Naive thymus-derived CD4-positive, alpha-beta T cell (primary cell): ENCODE data around the gene CERT1. TPM values are rescaled to one million over a fixed set of nuclear protein-coding genes. Genes with fewer than 3 reads are reported as not detected.

Experiments used
- ATAC-seq: fragments of 150-1000 bp; cut with Tn5 transposase; 2 replicates; pipeline ENCODE4 v1.10.0; 2021; ENCODE audit warnings: mild to moderate bottlenecking, moderate library complexity
- CTCF ChIA-PET: fragments of 350-600 bp; sonication (Branson Sonifier 250); formaldehyde crosslinking; loops from one replicate; lab custom pipeline; 2021; ENCODE audit warnings: antibody characterized with exemption; lab: Charles Lee
- POLR2A ChIA-PET: fragments of 350-600 bp; sonication (Branson Sonifier 250); formaldehyde crosslinking; loops from one replicate; lab custom pipeline; 2021; ENCODE audit warnings: antibody characterized with exemption, inconsistent platforms; lab: Charles Lee
- DNase-seq, 9 donors: peaks; one replicate each; pipeline versions ENCODE4 v3.0.0 to v3.0.0-alpha.2; 2020 to 2022; ENCODE audit warnings: mixed read lengths in 1 of 9
- H3K27ac ChIP-seq: one replicate; pipeline ENCODE4 v1.7.0; 2013; ENCODE audit warnings: mild to moderate bottlenecking, low read depth, low read length, moderate library complexity
- H3K27me3 ChIP-seq, 2 donors: one replicate each; pipeline ENCODE4 v1.7.0; 2013; ENCODE audit warnings: low read length in 2 of 2, mild to moderate bottlenecking in 2 of 2, moderate library complexity in 2 of 2; ENCODE audit not compliant: control insufficient read depth in 2 of 2, insufficient read depth in 2 of 2
- H3K36me3 ChIP-seq, 3 experiments: 1 replicate in 2 of 3; 2 replicates in 1 of 3; pipeline ENCODE4 v1.7.0; 2013; ENCODE audit warnings: low read length in 3 of 3, mild to moderate bottlenecking in 3 of 3, moderate library complexity in 1 of 3; ENCODE audit not compliant: insufficient read depth in 3 of 3, control insufficient read depth in 2 of 3
- H3K4me1 ChIP-seq, 2 donors: one replicate each; pipeline ENCODE4 v1.7.0; 2013; ENCODE audit warnings: low read length in 2 of 2, mild to moderate bottlenecking in 2 of 2, moderate library complexity in 1 of 2; ENCODE audit not compliant: control insufficient read depth in 2 of 2, insufficient read depth in 2 of 2
- H3K4me3 ChIP-seq: 2 replicates; pipeline ENCODE4 v1.7.0; 2013; ENCODE audit warnings: mild to moderate bottlenecking, low read length
- H3K9me3 ChIP-seq, 3 experiments: 1 replicate in 2 of 3; 2 replicates in 1 of 3; pipeline ENCODE4 v1.7.0; 2013; ENCODE audit warnings: low read length in 3 of 3; ENCODE audit not compliant: control insufficient read depth in 2 of 3
- H3K27ac Mint-ChIP-seq, 9 donors: one replicate each; pipeline ENCODE4 v1.8.0; 2020 to 2022; ENCODE audit warnings: mixed read lengths in 9 of 9, mild to moderate bottlenecking in 8 of 9, moderate library complexity in 5 of 9, inconsistent platforms in 2 of 9
- H3K27me3 Mint-ChIP-seq, 5 donors: one replicate each; pipeline ENCODE4 v1.8.0; 2021 to 2022; ENCODE audit warnings: mixed read lengths in 5 of 5, mild to moderate bottlenecking in 1 of 5
- H3K36me3 Mint-ChIP-seq, 5 donors: one replicate each; pipeline ENCODE4 v1.8.0; 2020 to 2022; ENCODE audit warnings: mixed read lengths in 5 of 5, mild to moderate bottlenecking in 3 of 5, inconsistent platforms in 1 of 5
- H3K4me1 Mint-ChIP-seq, 7 donors: one replicate each; pipeline ENCODE4 v1.8.0; 2020 to 2022; ENCODE audit warnings: mixed read lengths in 7 of 7, mild to moderate bottlenecking in 3 of 7, inconsistent platforms in 1 of 7
- H3K4me3 Mint-ChIP-seq, 10 donors: one replicate each; pipeline ENCODE4 v1.8.0; 2020 to 2022; ENCODE audit warnings: mild to moderate bottlenecking in 10 of 10, mixed read lengths in 10 of 10, moderate library complexity in 6 of 10, inconsistent platforms in 2 of 10
- H3K9me3 Mint-ChIP-seq, 11 donors: one replicate each; pipeline ENCODE4 v1.8.0; 2020 to 2022; ENCODE audit warnings: mixed read lengths in 11 of 11, mild to moderate bottlenecking in 4 of 11, inconsistent platforms in 1 of 11, moderate library complexity in 1 of 11
- intact Hi-C, 2 donors: fragments of 100-400 bp; cut with micrococcal nuclease; formaldehyde crosslinking; loops; one replicate each; pipeline ENCODE4 v1.15.1; 2023
- polyA plus RNA-seq, 2 donors: library from polyadenylated mRNA; unstranded; fragments of 300-500 nt; fragmentation: Illumina TruSeq; gene quantifications; one replicate each; pipeline ENCODE4 v1.2.3, GENCODE V29; 2021
- total RNA-seq, 6 experiments: library from RNA in 5 of 6; stranded (reverse) in 5 of 6; gene quantifications; 1 replicate in 5 of 6; 2 replicates in 1 of 6; pipeline ENCODE4 v1.2.3 and lab custom pipeline; 2021 to 2026

Gene CERT1
- total and polyA plus RNA-seq, 7 experiments from 2014 or later, result 13.3 to 60.4 (median 37.7) TPM

DNA sequence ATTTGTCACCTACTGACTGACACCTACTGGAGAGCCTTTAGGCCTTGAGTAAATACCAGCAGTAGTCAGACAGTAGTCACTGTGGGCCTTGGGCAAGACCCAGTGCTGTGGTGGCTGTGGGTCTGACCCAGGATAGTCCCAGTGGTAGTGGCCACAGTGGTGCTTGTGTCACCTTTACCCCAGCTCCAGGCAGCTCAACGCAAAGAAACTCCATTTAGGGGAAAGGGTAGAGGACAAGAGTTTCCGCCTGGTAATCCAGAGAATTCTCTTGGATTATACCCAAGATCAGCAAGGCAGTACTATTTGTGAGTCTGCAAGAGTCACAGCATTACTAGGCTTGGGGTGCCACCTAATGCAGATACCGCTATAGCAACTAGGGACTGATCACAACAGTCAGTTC lies 28.9 kb downstream of the CERT1 start:
- Histone ChIP-seq H3K4me3 (no peak overlapping the region), H3K36me3 (no peaks in the 10 kb centered on the region), H3K4me1 (no peaks in the 10 kb centered on the region), H3K27me3 (no peaks in the 10 kb centered on the region), H3K9me3 (peaks cover 0 to 7% (median 0%) of the 10 kb centered on the region in 3 experiments), H3K27ac (no peak overlapping the region)
- Mint-ChIP-seq H3K27ac (no peak overlapping the region), H3K27me3 (no peaks in the 10 kb centered on the region), H3K36me3 (peaks cover 24 to 66% (median 61%) of the 10 kb centered on the region in 5 donors), H3K9me3 (peaks cover 7 to 48% (median 30%) of the 10 kb centered on the region in 11 donors), H3K4me3 (no peak overlapping the region), H3K4me1 (peaks cover 7 to 72% (median 60%) of the 10 kb centered on the region in 7 donors)
- ChIA-PET POLR2A (no interaction called here), CTCF (no interaction called here)
- no peak for ATAC-seq
- intact Hi-C loops, result no loop called here
- DNase-seq, result no peak

DNA sequence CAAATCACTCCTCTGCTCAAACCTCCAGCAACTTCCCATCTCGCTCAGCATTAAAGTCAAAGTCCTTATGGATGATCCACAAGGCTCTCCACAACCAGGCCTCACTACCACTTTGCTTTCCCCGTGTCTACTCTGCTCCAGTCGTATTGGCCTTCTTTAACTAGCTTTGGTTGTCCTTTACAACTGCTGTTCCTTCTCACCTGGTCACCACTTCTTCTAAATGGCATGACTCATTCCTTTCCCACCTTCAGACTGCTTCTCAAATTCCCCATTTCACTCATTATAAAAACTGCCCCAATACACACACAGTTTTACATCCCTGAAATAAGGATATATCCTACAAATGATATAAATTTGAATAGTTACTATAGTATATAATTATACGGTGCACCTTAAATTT lies 30.4 kb downstream of the CERT1 start:
- Mint-ChIP-seq H3K4me1 (peaks cover 5 to 72% (median 67%) of the 10 kb centered on the region in 7 donors), H3K27me3 (no peaks in the 10 kb centered on the region), H3K36me3 (peaks cover 23 to 64% (median 53%) of the 10 kb centered on the region in 5 donors), H3K27ac (peak overlapping the region in 1 of 9 donors; percentile 6), H3K4me3 (no peak overlapping the region), H3K9me3 (peaks cover 0 to 33% (median 20%) of the 10 kb centered on the region in 11 donors)
- H3K4me1 ChIP-seq, result no peaks in the 10 kb centered on the region
- no peak overlapping the region for H3K4me3 ChIP-seq
- H3K27ac ChIP-seq, result no peak overlapping the region
- ATAC-seq (no peak), DNase-seq (no peak)
- POLR2A ChIA-PET, result no interaction called here
- CTCF ChIA-PET, result no interaction called here
- H3K27me3 ChIP-seq, result no peaks in the 10 kb centered on the region
- H3K36me3 ChIP-seq, result no peaks in the 10 kb centered on the region
- intact Hi-C loops, result no loop called here
- peaks cover 0 to 4% (median 0%) of the 10 kb centered on the region in 3 experiments for H3K9me3 ChIP-seq

DNA sequence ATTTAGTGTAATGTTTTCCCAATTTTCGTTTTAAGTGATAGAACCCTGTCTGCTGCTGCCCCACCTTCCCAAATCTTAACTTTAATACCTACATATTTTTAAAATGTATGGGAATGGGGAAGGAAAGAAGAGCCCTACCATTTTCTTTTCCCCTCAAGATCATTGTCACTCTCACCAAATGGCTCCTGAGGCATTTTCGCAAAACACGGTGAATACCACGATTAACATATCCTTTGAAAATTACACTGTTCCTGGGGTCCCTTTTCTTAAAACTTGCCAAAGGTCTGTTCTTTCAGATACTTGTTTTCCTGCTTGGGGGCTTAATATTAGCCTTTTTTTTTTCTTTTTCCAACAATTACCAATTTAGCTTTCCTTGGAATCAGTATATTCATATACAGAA lies 36.1 kb downstream of the CERT1 start:
- H3K27ac Mint-ChIP-seq, result no peak overlapping the region
- Histone ChIP-seq H3K4me3 (no peak overlapping the region), H3K27ac (no peak overlapping the region), H3K9me3 (peaks cover 0 to 8% (median 0%) of the 10 kb centered on the region in 3 experiments), H3K36me3 (no peaks in the 10 kb centered on the region), H3K27me3 (no peaks in the 10 kb centered on the region), H3K4me1 (no peaks in the 10 kb centered on the region)
- peaks cover 2 to 58% (median 39%) of the 10 kb centered on the region in 7 donors for H3K4me1 Mint-ChIP-seq
- ATAC-seq (no peak), DNase-seq (no peak)
- peaks cover under 1 to 29% (median 14%) of the 10 kb centered on the region in 11 donors for H3K9me3 Mint-ChIP-seq
- H3K4me3 Mint-ChIP-seq, result no peak overlapping the region
- POLR2A ChIA-PET, result no interaction called here
- H3K36me3 Mint-ChIP-seq, result peaks cover 12 to 61% (median 42%) of the 10 kb centered on the region in 5 donors
- CTCF ChIA-PET, result no interaction called here
- H3K27me3 Mint-ChIP-seq, result no peaks in the 10 kb centered on the region
- intact Hi-C loops, result loop anchor here in 1 of 2 donors (2.0 kb wide), 1 partner anchor 15 kb away; no protein-coding TSS in a partner anchor

DNA sequence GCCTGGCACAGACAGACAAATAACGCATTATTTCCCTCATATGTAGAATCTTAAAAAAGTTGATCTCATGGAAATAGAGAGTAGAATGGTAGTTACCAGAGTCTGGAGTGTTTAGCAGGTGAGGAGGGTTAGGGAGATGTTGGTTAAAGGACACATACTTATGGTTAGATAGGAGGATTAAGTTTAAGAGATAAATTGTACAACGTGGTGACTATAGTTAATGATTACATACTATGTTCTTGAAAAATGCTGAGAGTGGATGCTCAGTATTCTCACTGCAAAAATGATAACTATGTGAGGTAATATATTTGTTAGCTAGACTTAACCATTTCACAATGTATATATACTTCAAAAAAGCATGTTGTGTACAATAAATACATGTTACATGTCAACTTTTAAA lies 38.0 kb downstream of the CERT1 start:
- POLR2A ChIA-PET, result interaction anchor here (0.7 kb wide), 1 partner anchor 241 kb away, joined by 3 read pairs; no protein-coding TSS in a partner anchor
- H3K4me1 Mint-ChIP-seq, result peaks cover 2 to 43% (median 23%) of the 10 kb centered on the region in 7 donors
- no peak overlapping the region for H3K27ac Mint-ChIP-seq
- peaks cover 12 to 65% (median 59%) of the 10 kb centered on the region in 5 donors for H3K36me3 Mint-ChIP-seq
- H3K9me3 Mint-ChIP-seq, result peaks cover 7 to 48% (median 26%) of the 10 kb centered on the region in 11 donors
- H3K4me3 Mint-ChIP-seq, result no peak overlapping the region
- ATAC-seq (no peak), DNase-seq (no peak)
- no peaks in the 10 kb centered on the region for H3K4me1 ChIP-seq
- intact Hi-C loops, result no loop called here
- no peaks in the 10 kb centered on the region for H3K27me3 Mint-ChIP-seq
- peaks cover 0 to 21% (median 4%) of the 10 kb centered on the region in 3 experiments for H3K9me3 ChIP-seq
- peaks cover 0 to 2% (median 0%) of the 10 kb centered on the region in 3 experiments for H3K36me3 ChIP-seq
- H3K27ac ChIP-seq, result no peak overlapping the region
- no peak overlapping the region for H3K4me3 ChIP-seq
- H3K27me3 ChIP-seq, result no peaks in the 10 kb centered on the region
- CTCF ChIA-PET, result no interaction called here

DNA sequence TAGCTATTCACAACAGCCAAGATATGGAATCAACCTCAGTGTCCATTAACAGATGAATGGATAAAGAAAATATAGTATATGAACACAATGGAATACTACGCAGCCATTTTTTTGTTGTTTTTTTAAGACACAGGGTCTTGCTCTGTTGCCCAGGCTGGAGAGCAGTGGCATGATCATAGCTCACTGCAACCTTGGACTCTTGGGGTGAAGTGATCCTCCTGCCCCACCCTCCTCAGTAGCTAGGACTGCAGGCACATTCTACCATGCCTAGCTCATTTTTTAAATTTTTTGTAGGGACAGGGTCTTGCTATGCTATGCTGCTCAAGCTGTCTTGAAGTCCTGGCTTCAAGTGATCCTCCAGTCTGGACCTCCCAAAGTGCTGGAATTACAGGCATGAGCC lies 38.5 kb downstream of the CERT1 start:
- Mint-ChIP-seq H3K4me1 (peaks cover 2 to 39% (median 21%) of the 10 kb centered on the region in 7 donors), H3K27me3 (no peaks in the 10 kb centered on the region), H3K27ac (no peak overlapping the region), H3K4me3 (no peak overlapping the region), H3K9me3 (peaks cover 7 to 53% (median 28%) of the 10 kb centered on the region in 11 donors), H3K36me3 (peaks cover 12 to 69% (median 62%) of the 10 kb centered on the region in 5 donors)
- H3K36me3 ChIP-seq, result peaks cover 0 to 7% (median 0%) of the 10 kb centered on the region in 3 experiments
- H3K27me3 ChIP-seq, result no peaks in the 10 kb centered on the region
- H3K4me1 ChIP-seq, result no peaks in the 10 kb centered on the region
- no peak for DNase-seq
- H3K27ac ChIP-seq, result no peak overlapping the region
- CTCF ChIA-PET, result no interaction called here
- H3K4me3 ChIP-seq, result no peak overlapping the region
- H3K9me3 ChIP-seq, result peaks cover 0 to 24% (median 4%) of the 10 kb centered on the region in 3 experiments
- intact Hi-C loops, result no loop called here
- no peak for ATAC-seq
- POLR2A ChIA-PET, result no interaction called here

DNA sequence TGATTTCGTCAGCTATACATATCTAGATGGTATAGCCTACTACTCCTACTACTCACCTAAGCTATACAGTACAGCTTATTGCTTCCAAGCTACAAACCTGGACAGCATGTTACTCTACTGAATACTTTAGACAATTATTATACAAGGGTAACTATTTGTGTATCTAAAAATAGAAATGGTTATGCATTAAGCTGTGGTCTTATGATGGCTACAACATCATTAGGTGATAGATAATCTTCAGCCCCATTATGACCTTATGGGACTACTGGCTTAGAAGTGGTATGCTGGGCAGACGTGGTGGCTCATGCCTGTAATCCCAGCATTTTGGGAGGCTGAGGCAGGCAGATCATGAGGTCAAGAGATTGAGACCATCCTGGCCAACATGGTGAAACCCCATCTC lies 40.2 kb downstream of the CERT1 start:
- H3K36me3 Mint-ChIP-seq, result peaks cover 12 to 72% (median 64%) of the 10 kb centered on the region in 5 donors
- no peak overlapping the region for H3K4me3 Mint-ChIP-seq
- H3K27ac Mint-ChIP-seq, result no peak overlapping the region
- ATAC-seq, result no peak
- CTCF ChIA-PET, result no interaction called here
- DNase-seq, result no peak
- H3K27me3 Mint-ChIP-seq, result no peaks in the 10 kb centered on the region
- H3K4me3 ChIP-seq, result no peak overlapping the region
- POLR2A ChIA-PET, result no interaction called here
- H3K36me3 ChIP-seq, result peaks cover 0 to 7% (median 0%) of the 10 kb centered on the region in 3 experiments
- no peak overlapping the region for H3K27ac ChIP-seq
- intact Hi-C loops, result no loop called here
- H3K4me1 Mint-ChIP-seq, result peaks cover 6 to 38% (median 21%) of the 10 kb centered on the region in 7 donors
- H3K4me1 ChIP-seq, result peaks cover 0 to 6% of the 10 kb centered on the region in 2 donors
- H3K9me3 Mint-ChIP-seq, result peaks cover 7 to 62% (median 29%) of the 10 kb centered on the region in 11 donors
- H3K27me3 ChIP-seq, result no peaks in the 10 kb centered on the region
- H3K9me3 ChIP-seq, result peaks cover 0 to 24% (median 4%) of the 10 kb centered on the region in 3 experiments
